Measurements from ENCODE around the gene MAGEH1.
"Not testable (repeated sequence)": the region's sequence is repeated elsewhere in the genome, so short reads cannot be mapped to it uniquely, and the experiment has no call there.

Gene MAGEH1, protein sequence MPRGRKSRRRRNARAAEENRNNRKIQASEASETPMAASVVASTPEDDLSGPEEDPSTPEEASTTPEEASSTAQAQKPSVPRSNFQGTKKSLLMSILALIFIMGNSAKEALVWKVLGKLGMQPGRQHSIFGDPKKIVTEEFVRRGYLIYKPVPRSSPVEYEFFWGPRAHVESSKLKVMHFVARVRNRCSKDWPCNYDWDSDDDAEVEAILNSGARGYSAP

DNA sequence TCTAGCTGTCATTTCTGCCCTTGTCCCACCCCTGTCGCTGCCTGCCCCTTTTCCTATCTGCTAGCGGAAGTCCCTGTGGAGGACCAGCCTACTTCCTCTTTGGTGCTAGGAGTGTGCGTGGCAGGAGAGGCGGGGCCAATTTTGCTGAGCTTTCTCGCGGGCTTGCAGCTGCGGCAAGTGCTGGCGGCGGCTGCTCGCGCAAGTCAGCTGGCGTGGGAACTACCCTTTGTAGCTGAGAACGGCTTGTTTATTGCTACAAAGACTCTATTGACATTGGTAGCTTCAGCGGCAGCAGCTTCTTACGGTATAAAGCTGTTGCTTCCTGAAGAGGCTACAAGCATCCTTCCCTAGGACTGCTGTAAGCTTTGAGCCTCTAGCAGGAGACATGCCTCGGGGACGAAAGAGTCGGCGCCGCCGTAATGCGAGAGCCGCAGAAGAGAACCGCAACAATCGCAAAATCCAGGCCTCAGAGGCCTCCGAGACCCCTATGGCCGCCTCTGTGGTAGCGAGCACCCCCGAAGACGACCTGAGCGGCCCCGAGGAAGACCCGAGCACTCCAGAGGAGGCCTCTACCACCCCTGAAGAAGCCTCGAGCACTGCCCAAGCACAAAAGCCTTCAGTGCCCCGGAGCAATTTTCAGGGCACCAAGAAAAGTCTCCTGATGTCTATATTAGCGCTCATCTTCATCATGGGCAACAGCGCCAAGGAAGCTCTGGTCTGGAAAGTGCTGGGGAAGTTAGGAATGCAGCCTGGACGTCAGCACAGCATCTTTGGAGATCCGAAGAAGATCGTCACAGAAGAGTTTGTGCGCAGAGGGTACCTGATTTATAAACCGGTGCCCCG lies at the start of gene MAGEH1:
Gene MAGEH1, plus strand, starts transcription at position 138 of the 843 bp plus-strand sequence. Its CDS starts 248 bp downstream, at position 386.
- peak; percentile 74 for DNase-seq

DNA sequence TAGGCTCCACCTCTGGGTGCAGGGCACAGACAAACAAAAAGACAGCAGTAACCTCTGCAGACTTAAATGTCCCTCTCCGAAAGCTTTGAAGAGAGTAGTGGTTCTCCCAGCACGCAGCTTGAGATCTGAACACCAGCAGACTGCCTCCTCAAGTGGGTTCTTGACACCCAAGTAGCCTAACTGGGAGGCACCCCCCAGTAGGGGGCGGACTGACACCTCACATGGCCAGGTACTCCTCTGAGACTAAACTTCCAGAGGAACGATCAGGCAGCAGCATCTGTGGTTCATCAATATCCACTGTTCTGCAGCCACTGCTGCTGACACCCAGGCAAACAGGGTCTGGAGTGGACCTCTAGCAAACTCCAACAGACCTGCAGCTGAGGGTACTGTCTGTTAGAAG lies 24.8 kb upstream of the MAGEH1 start:
- not testable (repeated sequence) for DNase-seq

DNA sequence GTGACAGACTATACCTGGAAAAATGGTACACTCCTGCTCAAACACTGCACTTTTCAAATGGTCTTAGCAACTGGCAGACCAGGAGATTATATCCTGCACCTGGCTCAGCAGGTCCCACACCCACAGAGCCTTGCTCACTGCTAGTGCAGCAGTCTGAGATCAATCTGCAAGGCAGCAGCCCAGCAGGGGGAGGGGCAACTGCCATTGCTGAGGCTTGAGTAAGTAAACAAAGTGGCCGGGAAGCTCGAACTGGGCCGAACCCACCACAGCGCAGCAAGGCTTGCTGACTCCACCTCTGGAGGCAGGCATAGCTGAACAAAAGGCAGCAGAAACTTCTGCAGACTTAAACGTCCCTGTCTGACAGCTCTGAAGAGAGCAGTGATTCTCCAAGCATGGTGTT lies 8.5 kb upstream of the MAGEH1 start:
- not testable (repeated sequence) for DNase-seq

DNA sequence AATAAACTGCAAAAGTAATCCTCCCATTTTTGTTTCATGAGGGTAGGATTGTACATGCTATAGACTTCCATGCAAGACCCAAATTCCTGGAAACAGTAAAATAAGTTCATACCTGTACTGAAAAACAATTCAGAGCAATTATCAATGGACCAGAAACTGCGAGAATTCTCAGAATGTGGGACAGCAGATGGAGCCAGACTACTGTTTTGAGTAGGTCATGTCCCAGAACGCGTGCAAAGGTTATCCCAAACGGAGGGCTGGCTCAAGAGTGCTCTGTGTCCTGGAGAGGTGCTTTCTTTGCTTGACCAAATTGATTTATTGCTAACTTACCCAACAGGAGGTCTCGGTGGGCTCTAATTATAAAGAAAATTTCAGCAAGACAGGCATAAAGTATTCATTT lies 1.7 kb upstream of the MAGEH1 start:
- no peak for DNase-seq

DNA sequence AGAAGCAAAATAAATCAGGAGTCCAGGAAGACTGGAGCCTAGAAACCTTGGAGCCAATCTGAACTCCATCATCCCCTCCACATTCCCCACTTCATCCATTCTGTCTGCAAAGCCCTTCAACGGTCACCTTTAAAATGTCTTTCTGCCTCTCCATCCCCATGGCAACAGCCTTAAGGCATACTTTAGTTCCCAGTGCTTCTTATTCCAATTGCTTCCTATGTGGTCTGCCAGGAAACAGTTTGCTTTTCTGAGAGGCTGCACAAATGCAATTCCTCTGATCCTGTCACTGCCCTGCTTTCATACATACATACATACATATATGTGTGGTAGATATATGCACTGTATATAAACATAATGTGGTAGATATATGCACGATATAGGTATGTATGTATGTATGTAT lies 786 bp upstream of the MAGEH1 start:
- no peak for DNase-seq

DNA sequence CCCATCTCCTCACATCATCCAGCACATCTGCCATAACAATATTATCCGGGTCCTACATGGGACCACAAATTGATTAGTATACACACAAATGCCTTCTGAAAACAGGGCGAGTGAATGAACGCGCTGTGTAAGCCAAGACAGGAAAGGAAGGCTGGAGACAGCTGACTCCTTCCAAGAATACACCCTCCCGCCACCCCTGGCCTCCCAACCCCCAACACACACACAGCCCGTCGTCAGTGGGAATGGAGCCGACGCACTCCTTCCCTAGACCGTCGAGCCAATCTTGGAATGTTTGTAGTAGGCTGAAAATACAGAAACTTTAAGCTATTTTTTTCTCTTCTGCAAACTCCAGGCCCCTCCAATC lies 319 bp upstream of the MAGEH1 start:
- no peak for DNase-seq

DNA sequence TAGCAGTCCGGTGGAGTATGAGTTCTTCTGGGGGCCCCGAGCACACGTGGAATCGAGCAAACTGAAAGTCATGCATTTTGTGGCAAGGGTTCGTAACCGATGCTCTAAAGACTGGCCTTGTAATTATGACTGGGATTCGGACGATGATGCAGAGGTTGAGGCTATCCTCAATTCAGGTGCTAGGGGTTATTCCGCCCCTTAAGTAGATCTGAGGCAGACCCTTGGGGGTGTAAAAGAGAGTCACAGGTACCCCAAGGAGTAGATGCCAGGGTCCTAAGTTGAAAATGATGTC lies 852 bp downstream of the MAGEH1 start:
- no peak for DNase-seq

DNA sequence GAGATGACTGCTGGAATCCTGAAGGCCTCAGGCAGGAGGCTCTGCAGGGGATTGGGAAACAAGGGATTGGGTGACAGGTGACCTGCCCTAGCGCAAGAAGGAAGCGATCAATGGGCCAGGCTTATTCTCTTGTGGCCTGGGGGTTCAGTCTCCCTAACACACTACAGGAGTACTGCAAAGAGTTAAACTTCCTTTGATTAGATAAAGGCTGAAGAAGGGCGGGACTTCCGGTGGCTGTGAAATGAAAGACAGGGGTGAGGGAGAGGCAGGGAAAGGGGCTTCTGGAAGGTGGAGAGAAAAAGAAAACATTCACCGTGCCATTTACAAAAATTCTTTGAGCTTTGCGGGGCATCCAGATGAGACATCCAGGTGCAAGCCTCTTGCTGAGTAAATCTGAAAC lies 3.8 kb downstream of the MAGEH1 start:
- DNase-seq = not testable (repeated sequence)

DNA sequence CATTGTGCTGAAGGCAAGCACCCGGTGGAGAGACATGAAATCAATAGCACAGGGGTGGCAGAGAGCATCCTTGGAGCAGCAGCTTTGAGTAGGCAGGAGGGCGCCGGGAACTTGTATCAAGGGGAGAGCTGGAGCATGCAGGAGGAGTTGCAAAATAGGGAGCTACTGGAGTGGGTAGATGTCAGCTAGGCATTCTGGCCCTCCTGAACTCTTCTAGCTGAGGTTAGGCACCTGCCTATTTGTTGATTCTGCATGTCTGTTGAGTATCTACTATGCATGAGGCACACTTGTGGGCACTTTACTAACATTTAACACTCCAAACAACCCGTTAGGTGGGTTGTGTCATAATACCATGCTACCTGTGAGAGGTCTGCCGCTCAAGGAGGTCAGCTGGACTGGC lies 7.5 kb downstream of the MAGEH1 start:
- DNase-seq = not testable (repeated sequence)

DNA sequence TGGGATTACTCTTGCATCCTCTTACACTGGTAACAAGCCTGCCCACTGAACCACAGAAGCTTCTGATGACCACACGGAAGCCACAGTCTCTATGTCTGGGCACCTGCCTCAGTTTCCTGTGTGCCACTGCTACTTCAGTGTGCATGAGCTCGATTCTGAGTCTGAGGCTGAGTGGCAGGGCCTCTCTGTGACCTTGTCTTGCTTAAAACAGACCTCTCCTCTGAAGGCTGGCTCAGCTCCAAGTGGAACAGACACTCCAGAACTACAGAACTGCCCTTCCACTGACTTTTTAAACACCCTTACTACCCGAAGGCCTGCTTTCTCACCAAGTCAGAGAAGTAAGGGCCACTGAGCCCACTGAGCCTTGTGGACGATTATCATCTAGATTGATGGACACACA lies 8.0 kb downstream of the MAGEH1 start:
- DNase-seq = not testable (repeated sequence)

DNA sequence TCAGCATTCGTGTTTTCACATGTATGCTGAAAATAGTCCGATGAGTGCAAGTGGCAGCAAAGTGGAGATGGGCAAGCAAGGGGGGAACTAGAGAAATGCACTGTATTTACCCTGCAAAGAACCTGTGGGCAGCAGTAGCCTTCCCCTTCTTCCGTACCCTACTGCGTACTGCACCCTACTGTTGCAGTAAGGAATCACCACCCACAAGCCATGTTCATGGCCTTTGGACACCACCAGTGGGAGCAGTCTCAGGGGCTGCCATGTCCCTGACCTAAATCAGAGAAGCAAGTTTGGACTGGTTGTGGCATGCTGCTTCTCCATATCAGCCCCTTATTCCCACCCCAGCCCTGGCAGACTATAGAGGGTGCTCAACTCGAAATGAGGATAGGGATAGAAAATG lies 12.1 kb downstream of the MAGEH1 start:
- not testable (repeated sequence) for DNase-seq

DNA sequence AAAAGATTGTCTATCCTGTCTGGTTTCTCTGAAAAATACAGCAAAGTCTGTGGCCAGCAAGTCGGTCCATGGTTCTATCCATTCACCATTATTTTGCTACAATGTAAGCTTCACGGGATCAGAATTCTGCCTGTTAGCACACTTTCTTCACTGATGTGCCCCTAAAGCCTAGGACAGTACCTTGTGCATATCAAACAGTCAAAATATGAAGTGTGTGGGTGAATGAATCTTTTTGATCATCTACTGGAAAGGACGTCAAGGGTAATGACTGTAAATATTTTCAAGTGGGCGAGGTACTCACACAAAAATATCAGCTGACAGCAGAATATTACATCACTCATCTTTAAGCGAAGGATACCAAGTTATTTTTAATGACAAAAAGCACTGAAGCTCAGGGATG lies 13.2 kb downstream of the MAGEH1 start:
- DNase-seq = not testable (repeated sequence)

DNA sequence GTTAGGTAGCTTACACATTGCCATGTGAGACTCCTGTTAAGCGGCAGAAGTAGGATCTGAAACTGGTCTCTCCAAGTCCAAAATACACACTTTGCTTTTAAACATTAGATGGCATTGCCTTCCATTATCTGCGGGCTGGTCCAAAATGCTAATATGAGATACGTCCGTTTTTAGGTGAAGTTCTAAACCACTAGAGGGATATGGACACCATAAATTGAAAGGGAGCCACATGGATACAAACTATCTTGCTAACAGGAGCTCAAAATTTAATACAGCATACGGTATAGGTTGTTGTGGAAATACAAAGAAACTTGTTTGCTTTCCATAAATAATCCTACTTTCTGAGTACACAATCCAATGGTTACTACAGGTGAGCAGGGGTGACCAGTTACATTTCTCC lies 13.9 kb downstream of the MAGEH1 start:
- DNase-seq = not testable (repeated sequence)

DNA sequence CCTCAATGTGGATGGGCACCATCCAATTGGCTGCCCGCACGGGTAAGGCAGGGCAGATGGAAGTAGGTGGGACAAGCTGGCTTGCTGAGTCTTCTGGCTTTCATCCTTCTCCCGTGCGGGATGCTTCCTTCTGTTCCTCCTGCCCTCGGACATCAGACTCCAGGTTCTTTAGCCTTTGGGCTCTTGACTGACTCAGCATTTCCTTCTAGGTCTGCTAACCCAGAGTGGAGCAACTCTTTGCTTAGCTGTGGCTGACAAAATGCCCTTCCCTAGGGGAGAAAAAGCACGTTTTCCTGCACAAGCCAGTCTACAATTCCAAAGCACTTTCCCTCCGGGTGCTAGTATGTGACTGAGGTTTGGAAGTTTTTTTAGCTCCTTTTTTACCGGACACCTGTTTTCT lies 28.0 kb downstream of the MAGEH1 start:
- not testable (repeated sequence) for DNase-seq

DNA sequence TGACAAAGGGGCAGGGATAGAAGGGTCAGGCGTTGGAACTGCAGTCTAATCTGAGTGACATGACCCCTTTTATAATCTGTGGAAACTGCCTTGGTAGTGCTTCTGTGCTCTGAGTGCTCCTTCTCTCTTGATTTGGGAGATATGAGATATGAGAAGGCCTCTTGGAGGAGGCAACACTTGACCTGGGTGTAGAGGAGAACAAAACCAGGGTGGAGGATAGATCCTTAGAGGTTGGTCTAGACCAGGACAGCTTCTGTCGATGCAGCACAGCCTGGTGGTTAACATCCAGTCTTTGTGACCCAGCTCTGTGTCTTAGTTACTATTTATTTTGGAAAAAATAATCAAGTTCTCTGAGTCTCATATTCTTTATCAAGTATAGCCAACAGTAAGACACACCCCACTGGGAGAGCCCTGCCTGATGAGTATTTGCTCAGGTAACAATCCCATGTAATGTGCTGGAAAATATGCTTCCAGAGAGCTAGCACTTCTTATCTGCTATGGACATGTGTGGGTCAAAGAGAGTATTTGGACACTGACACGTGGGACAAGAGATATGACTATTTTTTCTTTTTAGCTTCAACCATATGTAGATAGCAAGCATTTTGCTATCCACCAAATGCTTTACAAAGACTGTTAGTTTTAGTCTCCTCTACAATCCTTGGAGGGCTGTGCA lies 28.6 kb downstream of the MAGEH1 start:
- DNase-seq = no peak

DNA sequence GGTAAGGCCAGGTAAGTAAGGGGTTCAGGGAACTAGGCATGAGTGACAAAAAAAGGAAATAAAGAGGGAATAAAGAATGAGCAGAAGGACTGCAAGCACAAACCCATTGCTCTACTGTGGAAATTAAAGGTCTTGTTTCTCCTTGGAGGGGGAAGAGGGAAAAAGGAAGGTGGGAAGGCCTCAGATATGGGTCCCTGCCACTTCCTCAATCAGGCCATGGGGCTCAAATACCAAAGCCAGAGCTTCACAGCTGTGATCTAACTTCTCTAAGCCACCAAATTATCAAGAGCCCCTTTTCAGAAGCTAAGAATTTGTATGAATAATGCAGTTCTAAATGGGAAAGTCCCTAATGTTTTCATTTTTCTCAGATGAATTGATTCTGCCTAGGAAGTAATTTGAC lies 33.0 kb downstream of the MAGEH1 start:
- DNase-seq = no peak

DNA sequence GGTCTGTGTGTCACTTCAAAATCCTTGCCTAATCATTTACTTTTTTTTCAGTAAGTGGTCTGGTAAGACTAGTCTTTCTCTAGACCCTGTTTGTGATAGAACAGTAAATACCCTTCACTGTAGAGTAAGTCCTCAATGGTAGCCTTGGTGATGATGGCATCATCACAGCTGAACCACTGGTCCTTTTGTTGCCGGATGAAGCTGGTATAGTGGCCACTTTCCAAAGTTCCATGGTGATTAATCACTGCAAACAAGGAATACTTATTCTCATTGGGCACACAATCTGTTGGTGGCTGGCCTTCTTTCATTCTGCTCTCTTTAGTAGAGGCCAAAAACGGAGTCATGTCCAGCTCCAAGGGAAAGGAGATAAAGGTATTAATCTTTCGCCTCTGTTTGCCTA lies 34.8 kb downstream of the MAGEH1 start:
- no peak for DNase-seq

DNA sequence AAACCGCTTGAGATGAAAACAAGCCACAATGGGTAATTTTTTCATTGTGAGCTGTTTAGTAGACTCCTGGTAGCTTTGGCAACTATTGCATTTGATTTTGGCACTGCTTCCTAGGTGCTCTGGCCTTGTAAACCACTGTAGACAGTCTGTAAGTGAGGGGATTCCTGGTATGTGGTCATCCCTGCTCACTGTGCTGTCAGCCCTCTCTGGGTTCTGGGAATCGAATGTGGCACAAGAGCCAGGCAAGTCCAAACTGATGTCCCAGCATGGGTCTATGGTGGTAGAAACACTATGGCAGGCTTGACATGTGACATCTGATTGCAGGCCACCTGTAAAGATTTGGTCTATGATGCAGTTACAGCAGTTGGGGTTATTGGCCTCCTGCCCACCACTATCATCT lies 35.2 kb downstream of the MAGEH1 start:
- no peak for DNase-seq

DNA sequence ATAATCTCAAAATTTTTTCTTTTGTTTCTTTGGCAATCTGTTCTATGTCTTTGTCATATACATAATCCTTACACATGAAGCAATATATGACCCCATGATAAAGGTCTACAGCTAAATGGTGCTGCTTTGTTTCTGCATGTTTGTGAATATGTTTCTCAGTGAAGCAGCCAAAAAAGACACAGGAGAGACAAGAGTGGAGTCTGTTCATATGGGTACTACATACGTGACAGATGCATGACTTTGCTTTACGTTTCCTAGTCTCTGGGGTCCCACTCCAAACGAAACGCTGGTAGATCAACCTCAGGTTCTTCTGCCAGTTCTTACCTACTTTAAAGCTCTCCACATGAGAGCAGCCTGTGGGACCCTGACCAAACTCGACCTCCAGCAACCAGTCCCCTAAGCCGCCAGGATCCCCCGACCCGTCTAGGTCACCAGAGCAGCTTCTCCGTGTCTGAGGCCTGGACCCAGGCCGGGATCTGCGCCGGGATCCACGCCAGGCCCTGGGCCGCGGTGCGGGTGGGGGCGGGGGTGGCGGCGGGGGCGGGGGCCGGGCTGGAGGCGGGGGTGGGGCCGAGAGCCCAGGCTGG lies 36.2 kb downstream of the MAGEH1 start:
- no peak for DNase-seq

DNA sequence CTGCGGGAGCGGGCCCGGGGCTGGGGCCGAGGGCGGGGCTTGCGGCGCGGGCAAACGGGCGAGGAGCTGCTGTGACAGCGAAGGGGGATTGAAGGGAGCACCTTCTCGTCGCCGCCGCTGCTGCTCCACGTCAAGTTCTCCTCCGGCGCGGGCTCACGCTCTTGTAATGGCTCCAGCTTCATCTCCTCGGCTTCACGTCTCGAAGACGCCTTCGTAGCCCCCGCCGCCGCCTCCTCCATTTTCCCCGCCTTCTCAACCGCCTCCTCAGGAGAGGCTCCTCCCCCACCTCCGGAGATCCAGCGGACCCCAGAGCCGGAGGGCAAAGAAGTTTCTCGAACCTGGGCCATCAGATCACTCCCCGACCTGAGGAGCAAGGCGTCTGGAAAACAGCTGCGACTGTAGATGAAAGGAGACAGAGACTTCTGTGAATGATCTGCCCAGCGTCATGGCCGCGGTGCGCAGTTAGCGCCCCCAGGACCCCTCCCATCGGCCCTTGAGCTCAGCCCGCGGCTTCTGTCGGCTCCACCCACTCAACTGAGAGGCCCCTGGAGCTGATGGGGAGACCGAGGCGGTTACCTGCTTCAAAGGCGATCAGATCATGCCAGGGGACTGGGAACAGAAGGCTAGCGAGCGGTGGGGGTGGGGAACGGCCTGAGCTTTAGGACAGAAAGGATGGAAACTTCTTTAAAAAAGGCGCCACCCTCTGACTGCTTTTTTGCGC lies 36.8 kb downstream of the MAGEH1 start:
- DNase-seq = peak; percentile 60

DNA sequence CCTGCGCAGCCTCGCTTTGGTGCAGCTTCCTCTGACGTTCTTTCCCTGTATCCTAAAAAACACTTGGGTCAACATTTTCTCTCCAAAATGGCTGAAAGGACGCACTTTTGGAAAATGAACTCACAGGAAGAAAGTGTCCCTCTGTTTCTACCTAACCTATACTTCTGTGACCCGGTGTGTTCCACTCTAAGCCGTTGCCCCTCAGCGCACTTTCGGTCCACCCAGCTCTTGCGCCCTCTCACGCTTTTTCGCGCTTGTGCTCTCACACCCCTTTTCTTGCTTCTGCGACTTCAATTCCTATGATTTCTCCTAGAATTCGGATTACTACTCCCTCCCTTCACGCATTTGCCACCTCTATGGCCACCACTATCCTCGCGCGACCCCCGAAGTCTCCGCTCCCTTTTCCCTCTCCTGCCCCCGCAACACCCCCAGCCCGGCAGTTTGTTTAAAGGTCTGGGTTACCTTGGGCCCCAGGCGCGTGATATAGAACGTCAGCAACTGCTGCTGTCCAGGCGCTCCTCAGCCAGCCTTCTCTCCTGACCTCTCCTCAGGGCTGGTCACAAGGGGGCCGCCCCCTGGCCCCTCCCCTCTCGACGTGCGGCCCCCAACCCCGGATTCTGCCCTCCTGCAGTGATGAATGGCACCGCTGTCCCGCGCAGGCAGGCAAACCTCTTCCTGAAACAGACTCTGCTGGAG lies 37.5 kb downstream of the MAGEH1 start, which contains the start of gene USP51:
Gene USP51, minus strand, starts transcription at position 535 of the 696 bp plus-strand sequence. CDS start 909 bp downstream, outside the sequence.
- DNase-seq = no peak

DNA sequence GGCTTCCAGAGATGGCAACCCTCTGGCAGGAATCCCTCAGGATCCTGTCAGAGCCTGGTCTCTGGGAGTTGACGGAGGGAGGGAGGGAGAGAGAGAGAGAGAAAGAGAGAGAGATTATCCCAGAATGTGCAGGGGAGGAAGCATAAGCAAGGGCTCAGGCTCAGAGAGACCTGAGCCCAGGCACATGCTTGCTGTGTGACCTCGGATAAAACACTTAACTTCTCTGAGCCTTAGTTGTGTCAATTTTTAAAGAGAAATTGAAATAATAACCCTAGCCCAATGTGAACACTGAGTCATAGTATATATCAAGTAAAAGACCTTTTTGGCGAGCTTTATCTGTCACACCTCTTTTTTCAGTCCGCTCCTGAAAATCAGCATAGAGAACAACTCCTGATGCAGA lies 38.2 kb downstream of the MAGEH1 start:
- DNase-seq = no peak
